Osteoblast (primary cell): Measurements from ENCODE around the gene ERVW-1. TPM values are rescaled to one million over a fixed set of nuclear protein-coding genes. Genes with fewer than 3 reads are reported as not detected.

Source experiments
- DNase-seq: peaks from one replicate; pipeline ENCODE4 v3.0.0; 2011; ENCODE audit warnings: low spot score, mixed read lengths; ENCODE audit not compliant: insufficient read length; ENCODE audit errors: missing footprints
- H2AFZ ChIP-seq: 2 replicates; pipeline ENCODE4 v1.6.0; 2011; ENCODE audit warnings: mild to moderate bottlenecking, low read length
- H3K27ac ChIP-seq: 2 replicates; pipeline ENCODE4 v1.5.1; 2011; ENCODE audit warnings: mild to moderate bottlenecking, low read depth, low read length, moderate library complexity
- H3K27me3 ChIP-seq: 2 replicates; pipeline ENCODE4 v1.6.0; 2012; ENCODE audit warnings: mild to moderate bottlenecking, control low read depth, inconsistent platforms, low read length, moderate library complexity; ENCODE audit not compliant: insufficient read depth
- H3K36me3 ChIP-seq: 2 replicates; pipeline ENCODE4 v1.5.1; 2011; ENCODE audit warnings: mild to moderate bottlenecking, low read length, control low read depth, moderate library complexity; ENCODE audit not compliant: insufficient read depth
- H3K4me1 ChIP-seq: 2 replicates; pipeline ENCODE4 v1.5.1; 2011; ENCODE audit warnings: mild to moderate bottlenecking, low read length, control low read depth, moderate library complexity; ENCODE audit not compliant: insufficient read depth
- H3K4me2 ChIP-seq: 2 replicates; pipeline ENCODE4 v1.6.0; 2011; ENCODE audit warnings: mild to moderate bottlenecking, low read length; ENCODE audit not compliant: insufficient read depth
- H3K4me3 ChIP-seq: fragments of 200-600 bp; sonication (generic); 3 replicates; pipeline ENCODE4 v1.5.1; 2012; ENCODE audit warnings: mild to moderate bottlenecking, low read length, inconsistent platforms; ENCODE audit not compliant: insufficient read depth
- H3K79me2 ChIP-seq: 2 replicates; pipeline ENCODE4 v1.6.0; 2012; ENCODE audit warnings: mild to moderate bottlenecking, low read length, control low read depth, inconsistent platforms; ENCODE audit not compliant: insufficient read depth
- H3K9me3 ChIP-seq: 2 replicates; pipeline ENCODE4 v1.5.1; 2011; ENCODE audit warnings: low read depth, low read length, control low read depth
- H4K20me1 ChIP-seq: 2 replicates; pipeline ENCODE4 v1.6.0; 2012; ENCODE audit warnings: mild to moderate bottlenecking, low read length, control low read depth; ENCODE audit not compliant: insufficient read depth
- CTCF ChIP-seq: IDR thresholded peaks from 2 replicates; pipeline ENCODE4 v1.5.1; 2011; ENCODE audit warnings: mild to moderate bottlenecking, low read depth, low read length, moderate library complexity; ENCODE audit errors: extremely low read depth
- total RNA-seq: library from RNA; depleted of rRNA; stranded (reverse); fragments of >200 nt; gene quantifications from 2 replicates; pipeline ENCODE4 v1.2.3, GENCODE V29; 2012

Gene ERVW-1
- total RNA-seq, 1 donor, result not detected

GRCh38 chr7:92432299-92432946, 45.3 kb downstream of the ERVW-1 start:
- no peaks in the 10 kb centered on the region for H3K9me3 ChIP-seq
- no peaks in the 10 kb centered on the region for H3K27me3 ChIP-seq
- no peak for TF ChIP-seq CTCF
- H3K36me3 ChIP-seq, result no peaks in the 10 kb centered on the region
- H3K4me3 ChIP-seq, result no peak overlapping the region
- H3K4me1 ChIP-seq, result no peaks in the 10 kb centered on the region
- no peak for DNase-seq
- no peak overlapping the region for H3K4me2 ChIP-seq
- H2AFZ ChIP-seq, result no peak overlapping the region
- H3K79me2 ChIP-seq, result no peaks in the 10 kb centered on the region
- H3K27ac ChIP-seq, result no peak overlapping the region
- H4K20me1 ChIP-seq, result no peaks in the 10 kb centered on the region

GRCh38 chr7:92427193-92427592, 50.6 kb downstream of the ERVW-1 start:
- DNase-seq, result no peak
- Histone ChIP-seq H3K9me3 (no peaks in the 10 kb centered on the region), H3K4me3 (no peak overlapping the region), H3K4me1 (no peaks in the 10 kb centered on the region), H2AFZ (no peak overlapping the region), H3K36me3 (no peaks in the 10 kb centered on the region), H3K4me2 (no peak overlapping the region), H3K27ac (no peak overlapping the region), H4K20me1 (no peaks in the 10 kb centered on the region), H3K79me2 (no peaks in the 10 kb centered on the region), H3K27me3 (no peaks in the 10 kb centered on the region)
- no peak for TF ChIP-seq CTCF

- DNase-seq, result no peak
- Histone ChIP-seq H2AFZ (peak overlapping the region; percentile 36), H3K27me3 (no peaks in the 10 kb centered on the region), H4K20me1 (no peaks in the 10 kb centered on the region), H3K4me1 (no peaks in the 10 kb centered on the region), H3K27ac (no peak overlapping the region), H3K4me3 (peak overlapping the region; percentile 2), H3K36me3 (no peaks in the 10 kb centered on the region), H3K9me3 (no peaks in the 10 kb centered on the region), H3K79me2 (no peaks in the 10 kb centered on the region), H3K4me2 (peak overlapping the region; percentile 58)
- no peak for TF ChIP-seq CTCF
Measured at GRCh38 chr7:92425311-92425947, 52.3 kb downstream of the ERVW-1 start.

GRCh38 chr7:92423710-92424131, 54.0 kb downstream of the ERVW-1 start:
- Histone ChIP-seq H3K79me2 (no peaks in the 10 kb centered on the region), H2AFZ (peak overlapping the region; percentile 54), H3K9me3 (no peaks in the 10 kb centered on the region), H3K27me3 (no peaks in the 10 kb centered on the region), H3K4me3 (no peak overlapping the region), H3K4me1 (no peaks in the 10 kb centered on the region), H3K27ac (no peak overlapping the region), H4K20me1 (no peaks in the 10 kb centered on the region), H3K36me3 (no peaks in the 10 kb centered on the region), H3K4me2 (peak overlapping the region; percentile 96)
- no peak for TF ChIP-seq CTCF
- no peak for DNase-seq
